A549 (cell line): Measurements from ENCODE around the gene DAGLB. TPM values are rescaled to one million over a fixed set of nuclear protein-coding genes. Genes with fewer than 3 reads are reported as not detected.
"Not testable (repeated sequence)": the region's sequence is repeated elsewhere in the genome, so short reads cannot be mapped to it uniquely, and the experiment has no call there.

Experiments
- ATAC-seq, 2 experiments: fragments of 200-7000 bp in 1 of 2; fragments of >200 bp in 1 of 2; cut with Nextera tagmentation in 1 of 2; cut with Tn5 transposase in 1 of 2; 3 replicates each; pipeline versions ENCODE4 v1.8.0 to v1.9.1; 2018 to 2020; ENCODE audit warnings: mild to moderate bottlenecking in 1 of 2, moderate library complexity in 1 of 2
- CTCF ChIA-PET: fragments of 300-600 bp; sonication (Branson Sonifier 250); formaldehyde crosslinking; extraction: SDS; loops from one replicate; lab custom pipeline; 2021; ENCODE audit warnings: antibody characterized with exemption, inconsistent platforms; lab: Yijun Ruan, JAX
- POLR2A ChIA-PET: fragments of 350-600 bp; formaldehyde crosslinking; extraction: SDS; loops from one replicate; lab custom pipeline; 2021; ENCODE audit warnings: antibody characterized with exemption, inconsistent platforms; lab: Yijun Ruan, JAX
- DNase-seq, 2 experiments: peaks; one replicate each; pipeline versions ENCODE4 v3.0.0 to v3.0.0-alpha.2; 2011 to 2016; ENCODE audit warnings: low read depth in 1 of 2, low spot score in 1 of 2
- FAIRE-seq: peaks from 2 replicates; lab custom pipeline; 2011; peaks lifted over from hg19 to GRCh38; lab: Jason Lieb, UNC
- H3K27ac ChIP-seq, 2 experiments: fragments of >200 bp; sonication (Bioruptor Twin); formaldehyde crosslinking; 3 replicates each; pipeline ENCODE4 v1.5.1; 2016 to 2017
- H3K4me1 ChIP-seq: fragments of >200 bp; sonication (Bioruptor Twin); formaldehyde crosslinking; 3 replicates; pipeline ENCODE4 v1.6.1; 2016
- H3K4me2 ChIP-seq: fragments of >200 bp; sonication (Bioruptor Twin); formaldehyde crosslinking; 3 replicates; pipeline ENCODE4 v1.6.1; 2016
- H3K4me3 ChIP-seq: fragments of >200 bp; sonication (Bioruptor Twin); formaldehyde crosslinking; 3 replicates; pipeline ENCODE4 v1.5.1; 2016
- H3K9me3 ChIP-seq: fragments of >200 bp; sonication (Bioruptor Twin); formaldehyde crosslinking; 3 replicates; pipeline ENCODE4 v1.6.1; 2016
- CEBPB ChIP-seq, 2 experiments: fragments of >200 bp in 1 of 2; sonication (Bioruptor Twin) in 1 of 2; formaldehyde crosslinking in 1 of 2; IDR thresholded peaks; 2 replicates each; pipeline ENCODE4 v1.6.1; 2012 to 2016
- FOSL2 ChIP-seq, 2 experiments: fragments of 450-650 bp in 1 of 2; fragments of >200 bp in 1 of 2; sonication (Bioruptor Twin) in 1 of 2; formaldehyde crosslinking; IDR thresholded peaks; 2 replicates each; pipeline versions ENCODE4 v1.5.0 to v1.6.1; 2016 to 2020; ENCODE audit warnings: mild to moderate bottlenecking in 1 of 2, moderate library complexity in 1 of 2
- GATA3 ChIP-seq: IDR thresholded peaks from 2 replicates; pipeline ENCODE4 v1.6.1; 2012; ENCODE audit warnings: borderline replicate concordance
- HOXB13 ChIP-seq: fragments of 250-450 bp; sonication (Bioruptor Pico); IDR thresholded peaks from 2 replicates; pipeline ENCODE4 v1.5.0; 2020; ENCODE audit warnings: low read depth, mild to moderate bottlenecking, moderate library complexity
- KDM5A ChIP-seq: fragments of 200-600 bp; sonication (generic); IDR thresholded peaks from 2 replicates; pipeline ENCODE4 v1.6.1; 2016; ENCODE audit warnings: antibody characterized with exemption, mild to moderate bottlenecking
- NPAS2 ChIP-seq: fragments of 250-450 bp; sonication (Bioruptor Pico); IDR thresholded peaks from 2 replicates; pipeline ENCODE4 v1.8.0; 2022; ENCODE audit warnings: mild to moderate bottlenecking, moderate library complexity, borderline replicate concordance
- PHF8 ChIP-seq: fragments of 200-600 bp; sonication (generic); IDR thresholded peaks from 2 replicates; pipeline ENCODE4 v1.6.1; 2016; ENCODE audit warnings: low read depth, mild to moderate bottlenecking, antibody characterized with exemption, moderate library complexity, borderline replicate concordance
- ZC3H11A ChIP-seq: fragments of 450-650 bp; IDR thresholded peaks from 2 replicates; pipeline ENCODE4 v1.6.1; 2014; ENCODE audit warnings: antibody characterized with exemption, mild to moderate bottlenecking
- ZNF302 ChIP-seq: fragments of 250-450 bp; sonication (Bioruptor Pico); IDR thresholded peaks from 2 replicates; pipeline ENCODE4 v1.9.0; 2021; ENCODE audit warnings: inconsistent platforms, mild to moderate bottlenecking, moderate library complexity
- WGBS: methylation state at CpG from one replicate; pipeline ENCODE4 v1.1.6; 2017; ENCODE audit errors: missing lambda C conversion rate; 5-methylcytosine and 5-hydroxymethylcytosine counted together
- polyA plus RNA-seq, 4 experiments: library from polyadenylated mRNA; depleted of rRNA in 3 of 4; stranded (reverse); fragments of >200 nt; fragmentation: RNase III in 1 of 4; extraction: RNeasy Plus Mini Kit Qiagen cat#74134 plus additional on column Dnase treatment in 1 of 4; gene quantifications; 2 replicates in 3 of 4; 3 replicates in 1 of 4; pipeline ENCODE4 v1.2.3, GENCODE V29; 2011 to 2017
- TF ChIP-seq, protein P1 (sequence below): fragments of 250-450 bp; sonication (Bioruptor Pico); IDR thresholded peaks from 2 replicates; pipeline ENCODE4 v1.5.0; 2020; ENCODE audit warnings: low read depth, mild to moderate bottlenecking, moderate library complexity
- TF ChIP-seq, protein P2 (sequence below): IDR thresholded peaks from 2 replicates; pipeline ENCODE4 v1.6.1; 2012
- TF ChIP-seq, protein P3 (sequence below): IDR thresholded peaks from 2 replicates; pipeline ENCODE4 v1.6.1; 2012; ENCODE audit warnings: low read depth, borderline replicate concordance

Gene DAGLB
- polyA plus RNA-seq, 2 of the 4 experiments (the other 2 are of a cell fraction): 14.5 to 19.7 TPM

DNA sequence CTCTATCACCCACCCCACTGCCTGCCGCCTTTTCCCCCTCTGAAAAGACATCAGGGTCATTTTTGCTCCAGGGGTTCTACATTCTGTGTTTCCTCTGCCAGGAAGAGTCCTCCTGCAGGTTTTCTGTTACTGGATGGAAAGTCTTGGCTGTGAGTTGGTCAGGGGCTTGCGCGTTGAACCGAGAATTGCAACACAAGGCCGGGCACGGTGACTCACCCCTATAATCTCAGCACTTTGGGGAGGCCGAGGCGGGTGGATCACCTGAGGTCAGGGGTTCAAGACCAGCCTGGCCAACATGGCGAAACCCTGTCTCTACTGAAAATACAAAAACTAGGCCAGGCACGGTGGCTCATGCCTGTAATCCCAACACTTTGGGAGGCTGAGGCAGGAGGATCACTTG, 2.8 kb upstream of the DAGLB start:
- CTCF ChIA-PET; H3K9me3 ChIP-seq; POLR2A ChIA-PET; ATAC-seq; H3K4me3 ChIP-seq; DNase-seq; FAIRE-seq; H3K4me2 ChIP-seq; TF ChIP-seq FOSL2 (IDR thresholded peaks at IDR 0.05): not testable (repeated sequence)
- Histone ChIP-seq H3K27ac (peak overlapping the region in 1 of 2 experiments; percentile 81; a peak in 2 of 6 replicates), H3K4me1 (peaks cover 41% of the 10 kb centered on the region)
- TF ChIP-seq CEBPB (IDR thresholded peaks at IDR 0.05): peak in 1 of 2 experiments; percentile 52; a peak in 2 of 4 replicates
- 0 out of 2 replicates have a peak, but pooled peaks have one; percentile 9 for TF ChIP-seq FOSL2 (CRISPR knock-in tag; IDR thresholded peaks at IDR 0.05)
- 65% methylated on average over 4 of the region's 10 CpGs for WGBS

DNA sequence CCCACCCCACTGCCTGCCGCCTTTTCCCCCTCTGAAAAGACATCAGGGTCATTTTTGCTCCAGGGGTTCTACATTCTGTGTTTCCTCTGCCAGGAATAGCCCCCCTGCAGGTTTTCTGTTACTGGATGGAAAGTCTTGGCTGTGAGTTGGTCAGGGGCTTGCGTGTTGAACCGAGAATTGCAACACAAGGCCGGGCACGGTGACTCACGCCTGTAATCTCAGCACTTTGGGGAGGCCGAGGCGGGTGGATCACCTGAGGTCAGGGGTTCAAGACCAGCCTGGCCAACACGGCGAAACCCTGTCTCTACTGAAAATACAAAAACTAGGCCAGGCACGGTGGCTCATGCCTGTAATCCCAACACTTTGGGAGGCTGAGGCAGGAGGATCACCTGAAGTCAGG, 2.1 kb upstream of the DAGLB start:
- DNase-seq (peak in 1 of 2 experiments; percentile 68), ATAC-seq (peak in 1 of 2 experiments; percentile 2; a peak in 1 of 6 replicates)
- H3K4me2 ChIP-seq, H3K4me3 ChIP-seq, H3K9me3 ChIP-seq, POLR2A ChIA-PET, CTCF ChIA-PET, FAIRE-seq: not testable (repeated sequence)
- TF ChIP-seq CEBPB (IDR thresholded peaks at IDR 0.05): peak in 1 of 2 experiments; percentile 67; a peak in 2 of 4 replicates
- Histone ChIP-seq H3K4me1 (peaks cover 45% of the 10 kb centered on the region), H3K27ac (peak overlapping the region in 1 of 2 experiments; percentile 49; a peak in 1 of 6 replicates)
- 17% methylated on average over 2 of the region's 11 CpGs for WGBS

DNA sequence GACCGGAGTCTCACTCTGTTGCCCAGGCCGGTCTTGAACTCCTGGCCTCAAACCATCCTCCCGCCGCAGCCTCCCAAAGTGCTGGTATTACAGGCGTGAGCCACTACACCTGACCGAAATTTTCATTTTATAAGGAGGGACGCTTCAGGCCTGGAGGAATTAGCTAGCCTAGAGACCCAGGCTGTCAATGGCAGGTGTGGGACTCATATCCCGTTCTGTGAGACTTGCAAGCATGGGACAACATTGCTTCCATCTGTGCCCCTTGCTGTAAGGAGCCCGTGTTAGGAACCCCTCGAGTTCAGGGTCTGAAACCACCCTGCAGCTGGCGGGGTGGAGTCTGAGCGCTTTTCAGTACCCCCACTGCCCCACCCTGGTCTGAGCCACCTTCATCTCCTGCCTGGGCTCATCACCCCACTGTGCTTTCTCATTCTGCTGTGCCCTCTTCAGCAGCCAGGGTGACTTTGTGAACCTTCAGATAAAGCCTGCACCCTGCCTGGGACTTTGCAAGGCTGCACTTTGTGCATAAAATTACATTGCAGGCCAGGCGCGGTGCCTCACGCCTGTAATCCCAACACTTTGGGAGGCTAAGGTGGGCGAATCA, 1.3 kb upstream of the DAGLB start:
- ChIA-PET POLR2A (interaction anchor here (0.9 to 1.3 kb wide), 2 partner anchors 25 to 440 kb away, joined by 3 read pairs; partner anchors contain the start of genes AIMP2 and PMS2), CTCF (interaction anchor here (1.2 kb wide), 1 partner anchor 63 kb away, joined by 3 read pairs; no protein-coding TSS in a partner anchor)
- no peaks in the 10 kb centered on the region for H3K9me3 ChIP-seq
- ATAC-seq (no peak), FAIRE-seq (no peak), DNase-seq (no peak)
- peak overlapping the region; percentile 92 for H3K4me2 ChIP-seq
- H3K27ac ChIP-seq: peak overlapping the region; percentile 92 to 97
- peaks cover 50% of the 10 kb centered on the region for H3K4me1 ChIP-seq
- TF ChIP-seq, protein P1, sequence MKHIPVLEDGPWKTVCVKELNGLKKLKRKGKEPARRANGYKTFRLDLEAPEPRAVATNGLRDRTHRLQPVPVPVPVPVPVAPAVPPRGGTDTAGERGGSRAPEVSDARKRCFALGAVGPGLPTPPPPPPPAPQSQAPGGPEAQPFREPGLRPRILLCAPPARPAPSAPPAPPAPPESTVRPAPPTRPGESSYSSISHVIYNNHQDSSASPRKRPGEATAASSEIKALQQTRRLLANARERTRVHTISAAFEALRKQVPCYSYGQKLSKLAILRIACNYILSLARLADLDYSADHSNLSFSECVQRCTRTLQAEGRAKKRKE (CRISPR knock-in tag): no peak
- TF ChIP-seq KDM5A (no peak), NPAS2 (no peak), PHF8 (no peak), HOXB13 (CRISPR knock-in tag) (0 out of 2 replicates have a peak, but pooled peaks have one; percentile 18), ZC3H11A (no peak), ZNF302 (no peak)
- 0 out of 3 replicates have a peak overlapping the region, but pooled peaks have one; percentile 99 for H3K4me3 ChIP-seq
- WGBS: 83% methylated on average over 16 of the region's 16 CpGs

DNA sequence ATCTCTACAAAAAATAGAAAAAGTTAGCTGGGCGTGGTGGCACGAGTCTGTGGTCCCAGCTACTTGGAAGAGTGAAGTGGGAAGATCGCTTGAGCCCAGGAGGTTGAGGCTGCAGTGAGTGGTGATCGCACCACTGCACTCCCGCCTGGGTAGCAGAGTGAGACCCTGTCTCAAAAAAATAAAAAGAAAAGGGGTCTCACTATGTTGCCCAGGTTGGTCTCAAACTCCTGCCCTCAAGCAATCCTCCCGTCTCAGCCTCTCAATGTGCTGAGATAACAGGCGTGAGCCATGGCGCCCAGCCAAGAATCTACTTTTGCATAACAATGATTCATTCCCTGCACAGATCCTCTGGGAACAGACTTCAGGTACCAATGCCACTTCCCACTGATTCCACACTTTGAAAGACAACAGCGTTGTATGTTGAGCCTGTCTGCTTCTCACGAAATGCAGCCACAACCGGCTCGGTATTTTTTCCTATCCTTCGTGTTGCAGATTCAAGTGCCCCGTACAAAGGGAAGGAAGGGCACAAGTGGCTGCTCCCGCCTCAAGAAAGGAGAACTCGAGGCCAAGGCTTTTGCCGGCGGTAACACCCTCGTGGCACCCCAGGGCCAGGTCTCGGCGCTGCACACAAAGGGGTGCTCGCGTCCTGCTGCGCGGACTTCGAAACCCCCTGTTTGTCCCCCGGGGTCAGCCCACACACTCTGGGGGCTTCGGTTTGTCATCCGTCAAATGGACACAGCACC, 745 bp downstream of the DAGLB start:
- POLR2A ChIA-PET: interaction anchor here (0.7 to 1.0 kb wide), 2 partner anchors 64 to 371 kb away, joined by 3 to 7 read pairs; no protein-coding TSS in a partner anchor
- Histone ChIP-seq H3K9me3 (no peaks in the 10 kb centered on the region), H3K4me3 (peak overlapping the region; percentile 99), H3K4me1 (peaks cover 47% of the 10 kb centered on the region), H3K27ac (peak overlapping the region; percentile 92 to 97), H3K4me2 (peak overlapping the region; percentile 92)
- DNase-seq: peak; percentile 76 to 86
- WGBS: 13% methylated on average over 29 of the region's 29 CpGs
- FAIRE-seq: no peak
- peak; percentile 52 to 57; a peak in 5 of 6 replicates for ATAC-seq
- no peak for TF ChIP-seq HOXB13 (CRISPR knock-in tag)
- peak in 1 of 2 experiments; percentile 49; a peak in 2 of 4 replicates for TF ChIP-seq CEBPB (IDR thresholded peaks at IDR 0.05)
- TF ChIP-seq, protein P2, sequence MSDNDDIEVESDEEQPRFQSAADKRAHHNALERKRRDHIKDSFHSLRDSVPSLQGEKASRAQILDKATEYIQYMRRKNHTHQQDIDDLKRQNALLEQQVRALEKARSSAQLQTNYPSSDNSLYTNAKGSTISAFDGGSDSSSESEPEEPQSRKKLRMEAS: peak; percentile 58
- TF ChIP-seq, protein P3, sequence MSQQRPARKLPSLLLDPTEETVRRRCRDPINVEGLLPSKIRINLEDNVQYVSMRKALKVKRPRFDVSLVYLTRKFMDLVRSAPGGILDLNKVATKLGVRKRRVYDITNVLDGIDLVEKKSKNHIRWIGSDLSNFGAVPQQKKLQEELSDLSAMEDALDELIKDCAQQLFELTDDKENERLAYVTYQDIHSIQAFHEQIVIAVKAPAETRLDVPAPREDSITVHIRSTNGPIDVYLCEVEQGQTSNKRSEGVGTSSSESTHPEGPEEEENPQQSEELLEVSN: peak; percentile 74
- TF ChIP-seq FOSL2 (IDR thresholded peaks at IDR 0.05): peak; percentile 36
- TF ChIP-seq FOSL2 (CRISPR knock-in tag; IDR thresholded peaks at IDR 0.05): peak; percentile 76
- TF ChIP-seq GATA3: 0 out of 2 replicates have a peak, but pooled peaks have one; percentile 5
- CTCF ChIA-PET: interaction anchor here (1.0 to 1.4 kb wide), 3 partner anchors 8 to 22 kb away, joined by 3 to 5 read pairs (median 4); no protein-coding TSS in a partner anchor
